ENCODE results near the gene YRDC.

GRCh38 chr1:37778654-37779053, 29.4 kb downstream of the YRDC start:
- no peak for TF ChIP-seq CTCF (IDR thresholded peaks at IDR 0.05)
- TF ChIP-seq POLR2A (IDR thresholded peaks at IDR 0.05), result no peak

Data from lower leg skin (tissue), 3 donors.